MCF 10A (cell line): Measurements from ENCODE around the gene RBM26. TPM values are rescaled to one million over a fixed set of nuclear protein-coding genes. Genes with fewer than 3 reads are reported as not detected.

Experiments
- BruUV-seq: library from RNA; stranded (reverse); fragments of 400-500 nt; replicated peaks from 2 replicates; lab custom pipeline; 2021; lab: Mats Ljungman, UMichigan
- CTCF ChIA-PET: fragments of 300-600 bp; sonication (Branson Sonifier 250); formaldehyde crosslinking; extraction: SDS; loops from one replicate; lab custom pipeline; 2021; ENCODE audit warnings: antibody characterized with exemption, inconsistent platforms; lab: Yijun Ruan, JAX
- POLR2A ChIA-PET: fragments of 300-600, 350-650 bp; sonication (Branson Sonifier 250); formaldehyde crosslinking; extraction: SDS; loops from one replicate; lab custom pipeline; 2020; ENCODE audit warnings: antibody characterized with exemption, inconsistent platforms; lab: Yijun Ruan, JAX
- DNase-seq: peaks from one replicate; pipeline ENCODE4 v3.0.0-alpha.2; 2018; ENCODE audit not compliant: unreplicated experiment
- H3K27ac Mint-ChIP-seq: one replicate; pipeline ENCODE4 v1.8.0; 2022; ENCODE audit warnings: mild to moderate bottlenecking, low read depth, mixed read lengths; ENCODE audit not compliant: unreplicated experiment
- H3K27me3 Mint-ChIP-seq: one replicate; pipeline ENCODE4 v1.8.0; 2022; ENCODE audit warnings: mixed read lengths; ENCODE audit not compliant: insufficient read depth, unreplicated experiment
- H3K36me3 Mint-ChIP-seq: one replicate; pipeline ENCODE4 v1.8.0; 2022; ENCODE audit warnings: mild to moderate bottlenecking, moderate library complexity, mixed read lengths; ENCODE audit not compliant: insufficient read depth, unreplicated experiment
- H3K4me1 Mint-ChIP-seq: one replicate; pipeline ENCODE4 v1.8.0; 2022; ENCODE audit warnings: mixed read lengths; ENCODE audit not compliant: insufficient read depth, unreplicated experiment
- H3K4me3 Mint-ChIP-seq: one replicate; pipeline ENCODE4 v1.8.0; 2022; ENCODE audit warnings: mild to moderate bottlenecking, moderate library complexity, mixed read lengths; ENCODE audit not compliant: unreplicated experiment
- H3K9me3 Mint-ChIP-seq: one replicate; pipeline ENCODE4 v1.8.0; 2022; ENCODE audit warnings: mixed read lengths; ENCODE audit not compliant: unreplicated experiment
- intact Hi-C: fragments of 100-400 bp; cut with micrococcal nuclease; formaldehyde crosslinking; loops from 2 replicates; pipeline ENCODE4 v1.14.1; 2022
- total RNA-seq: library from RNA; stranded (reverse); gene quantifications from 2 replicates; pipeline ENCODE4 v1.2.3, GENCODE V29; 2022
- TF ChIP-seq, protein P1 (sequence below): fragments of 200-600 bp; IDR thresholded peaks from one replicate; pipeline ENCODE4 v1.8.0; 2022; ENCODE audit warnings: antibody characterized with exemption, mild to moderate bottlenecking; ENCODE audit not compliant: unreplicated experiment

Gene RBM26
- total RNA-seq, 1 experiment from 2014 or later: 72.6 TPM

DNA sequence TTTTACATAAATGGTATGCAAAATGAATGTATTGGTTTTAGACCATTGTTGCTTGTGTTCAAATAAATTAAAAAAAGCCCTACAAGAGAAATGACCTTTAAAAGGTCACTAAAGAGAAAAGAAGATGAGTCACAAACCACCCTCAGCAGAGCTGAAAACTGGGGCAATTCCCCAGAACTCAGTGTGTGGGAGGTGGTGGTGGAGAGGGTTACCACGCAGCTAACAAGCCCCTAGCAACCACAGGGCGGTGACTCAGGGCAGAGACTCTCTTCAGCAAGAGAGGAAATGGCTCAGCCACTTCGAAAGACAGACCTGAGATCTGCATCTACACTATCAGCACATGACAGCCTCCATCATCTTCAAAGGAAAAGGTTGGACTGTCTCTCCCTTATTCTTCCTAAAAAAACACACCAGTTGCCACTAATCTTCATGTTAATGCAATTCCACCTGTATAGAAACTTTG, 45.5 kb upstream of the RBM26 start:
- H3K27me3 Mint-ChIP-seq: no peaks in the 10 kb centered on the region
- no peaks in the 10 kb centered on the region for H3K36me3 Mint-ChIP-seq
- no peaks in the 10 kb centered on the region for H3K9me3 Mint-ChIP-seq
- no TSS peak for BruUV-seq
- intact Hi-C loops: no loop called here
- CTCF ChIA-PET: no interaction called here
- peak; percentile 79 for DNase-seq
- H3K4me1 Mint-ChIP-seq: peaks cover 9% of the 10 kb centered on the region
- H3K27ac Mint-ChIP-seq: no peak overlapping the region
- POLR2A ChIA-PET: interaction anchor here (0.7 kb wide), 1 partner anchor 103 kb away, joined by 3 read pairs; no protein-coding TSS in a partner anchor
- no peak overlapping the region for H3K4me3 Mint-ChIP-seq
- TF ChIP-seq, protein P1, sequence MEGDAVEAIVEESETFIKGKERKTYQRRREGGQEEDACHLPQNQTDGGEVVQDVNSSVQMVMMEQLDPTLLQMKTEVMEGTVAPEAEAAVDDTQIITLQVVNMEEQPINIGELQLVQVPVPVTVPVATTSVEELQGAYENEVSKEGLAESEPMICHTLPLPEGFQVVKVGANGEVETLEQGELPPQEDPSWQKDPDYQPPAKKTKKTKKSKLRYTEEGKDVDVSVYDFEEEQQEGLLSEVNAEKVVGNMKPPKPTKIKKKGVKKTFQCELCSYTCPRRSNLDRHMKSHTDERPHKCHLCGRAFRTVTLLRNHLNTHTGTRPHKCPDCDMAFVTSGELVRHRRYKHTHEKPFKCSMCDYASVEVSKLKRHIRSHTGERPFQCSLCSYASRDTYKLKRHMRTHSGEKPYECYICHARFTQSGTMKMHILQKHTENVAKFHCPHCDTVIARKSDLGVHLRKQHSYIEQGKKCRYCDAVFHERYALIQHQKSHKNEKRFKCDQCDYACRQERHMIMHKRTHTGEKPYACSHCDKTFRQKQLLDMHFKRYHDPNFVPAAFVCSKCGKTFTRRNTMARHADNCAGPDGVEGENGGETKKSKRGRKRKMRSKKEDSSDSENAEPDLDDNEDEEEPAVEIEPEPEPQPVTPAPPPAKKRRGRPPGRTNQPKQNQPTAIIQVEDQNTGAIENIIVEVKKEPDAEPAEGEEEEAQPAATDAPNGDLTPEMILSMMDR: no peak

DNA sequence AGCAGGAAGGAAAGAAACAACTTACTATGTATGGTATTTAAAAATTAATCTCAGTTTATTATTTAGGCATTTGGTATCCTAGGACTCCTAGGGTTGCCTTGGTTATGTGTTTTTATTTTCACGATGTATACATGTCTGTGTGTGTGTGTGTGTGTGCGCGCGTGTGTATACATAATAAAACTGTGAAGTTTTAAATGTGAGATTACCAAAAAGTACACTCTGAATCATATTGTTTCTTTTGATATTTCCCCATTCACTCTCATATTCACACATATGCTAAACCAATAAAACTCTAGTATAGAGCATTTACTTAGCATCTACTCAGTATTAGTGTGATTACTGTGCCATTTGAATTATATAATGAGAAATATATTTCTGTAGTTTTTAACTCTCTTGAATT, 44.1 kb upstream of the RBM26 start:
- intact Hi-C loops: no loop called here
- no peaks in the 10 kb centered on the region for H3K27me3 Mint-ChIP-seq
- TF ChIP-seq, protein P1: no peak
- no peak for DNase-seq
- no peaks in the 10 kb centered on the region for H3K36me3 Mint-ChIP-seq
- CTCF ChIA-PET: no interaction called here
- peaks cover 9% of the 10 kb centered on the region for H3K4me1 Mint-ChIP-seq
- H3K27ac Mint-ChIP-seq: no peak overlapping the region
- no peak overlapping the region for H3K4me3 Mint-ChIP-seq
- no TSS peak for BruUV-seq
- H3K9me3 Mint-ChIP-seq: no peaks in the 10 kb centered on the region
- POLR2A ChIA-PET: interaction anchor here (0.6 kb wide), 1 partner anchor 65 kb away, joined by 3 read pairs; no protein-coding TSS in a partner anchor

DNA sequence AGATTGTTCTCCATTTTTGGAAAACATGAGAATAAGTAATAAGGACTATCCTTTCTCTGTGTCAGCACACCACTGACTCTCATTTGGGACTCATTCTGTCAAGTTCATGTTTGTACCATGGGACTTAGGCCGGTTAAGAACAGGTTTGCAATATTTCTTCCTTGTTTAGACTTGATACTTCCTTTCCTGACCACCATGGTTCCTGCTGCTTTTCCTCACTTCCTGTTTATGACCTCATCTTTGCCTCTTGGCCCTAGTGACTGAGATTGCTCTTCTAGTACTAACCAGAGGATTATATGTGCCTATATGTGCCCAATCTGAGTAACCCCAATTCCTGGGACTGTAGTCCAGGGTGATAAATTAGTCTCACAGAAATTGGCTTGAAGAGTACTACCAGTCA, 42.4 kb upstream of the RBM26 start:
- Mint-ChIP-seq H3K27ac (no peak overlapping the region), H3K4me1 (peaks cover 9% of the 10 kb centered on the region), H3K9me3 (no peaks in the 10 kb centered on the region), H3K27me3 (no peaks in the 10 kb centered on the region), H3K36me3 (no peaks in the 10 kb centered on the region), H3K4me3 (no peak overlapping the region)
- CTCF ChIA-PET: no interaction called here
- POLR2A ChIA-PET: no interaction called here
- intact Hi-C loops: no loop called here
- no peak for DNase-seq
- TF ChIP-seq, protein P1: no peak
- no TSS peak for BruUV-seq

DNA sequence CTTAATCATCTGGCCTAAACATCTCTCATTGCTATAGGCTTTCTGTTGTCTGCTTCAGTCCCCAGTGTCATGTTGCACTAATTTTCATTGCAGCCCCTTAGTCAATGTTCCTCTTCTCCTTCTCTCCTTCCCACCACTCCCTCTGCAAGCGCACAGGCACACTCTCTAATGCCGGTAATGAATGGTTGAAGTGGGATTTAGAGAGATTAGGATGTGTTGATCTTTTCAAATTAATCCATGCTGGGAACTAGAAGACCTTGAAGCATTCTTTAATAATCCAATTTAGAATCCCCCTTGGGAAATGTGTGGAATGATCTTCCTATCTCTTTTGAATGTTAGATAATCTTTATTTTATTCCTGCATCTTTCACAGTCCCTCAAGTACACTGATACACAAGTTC, 41.7 kb upstream of the RBM26 start:
- CTCF ChIA-PET: no interaction called here
- Mint-ChIP-seq H3K27me3 (no peaks in the 10 kb centered on the region), H3K36me3 (no peaks in the 10 kb centered on the region), H3K27ac (no peak overlapping the region), H3K4me3 (no peak overlapping the region), H3K9me3 (no peaks in the 10 kb centered on the region), H3K4me1 (peaks cover 9% of the 10 kb centered on the region)
- no peak for DNase-seq
- POLR2A ChIA-PET: no interaction called here
- BruUV-seq: no TSS peak
- TF ChIP-seq, protein P1: no peak
- intact Hi-C loops: no loop called here
